Measurements from ENCODE around the gene TACC2. TPM values are rescaled to one million over a fixed set of nuclear protein-coding genes. Genes with fewer than 3 reads are reported as not detected.

Gene TACC2
- total RNA-seq, 1 donor from 2014 or later = not detected

- Mint-ChIP-seq H3K4me1 (no peaks in the 10 kb centered on the region), H3K27me3 (peaks cover 11% of the 10 kb centered on the region), H3K27ac (no peak overlapping the region), H3K4me3 (no peak overlapping the region), H3K36me3 (ENCODE audit: low read depth) (no peaks in the 10 kb centered on the region), H3K9me3 (no peaks in the 10 kb centered on the region)
- no peak for DNase-seq
- ATAC-seq (ENCODE audit: low read depth) = no peak
- ChIA-PET CTCF (no interaction called here), POLR2A (no interaction called here)
- intact Hi-C loops (cut with micrococcal nuclease) = no loop called here
- TF ChIP-seq CTCF (IDR thresholded peaks at IDR 0.05) = no peak
Measured at GRCh38 chr10:122154031-122154544, 165.1 kb downstream of the TACC2 start.

GRCh38 chr10:122154545-122155366, 165.8 kb downstream of the TACC2 start:
- H3K9me3 Mint-ChIP-seq = no peaks in the 10 kb centered on the region
- H3K4me1 Mint-ChIP-seq = no peaks in the 10 kb centered on the region
- no peak for TF ChIP-seq CTCF (IDR thresholded peaks at IDR 0.05)
- peaks cover 11% of the 10 kb centered on the region for H3K27me3 Mint-ChIP-seq
- ATAC-seq (ENCODE audit: low read depth) (no peak), DNase-seq (no peak)
- CTCF ChIA-PET = no interaction called here
- no peak overlapping the region for H3K27ac Mint-ChIP-seq
- no peaks in the 10 kb centered on the region for H3K36me3 Mint-ChIP-seq (ENCODE audit: low read depth)
- intact Hi-C loops (cut with micrococcal nuclease) = no loop called here
- no peak overlapping the region for H3K4me3 Mint-ChIP-seq
- POLR2A ChIA-PET = no interaction called here

GRCh38 chr10:122157451-122157850, 168.5 kb downstream of the TACC2 start:
- POLR2A ChIA-PET = no interaction called here
- Mint-ChIP-seq H3K36me3 (ENCODE audit: low read depth) (no peaks in the 10 kb centered on the region), H3K27me3 (peaks cover 35% of the 10 kb centered on the region), H3K4me1 (no peaks in the 10 kb centered on the region), H3K9me3 (no peaks in the 10 kb centered on the region), H3K27ac (no peak overlapping the region), H3K4me3 (no peak overlapping the region)
- no peak for TF ChIP-seq CTCF (IDR thresholded peaks at IDR 0.05)
- ATAC-seq (ENCODE audit: low read depth) (no peak), DNase-seq (no peak)
- intact Hi-C loops (cut with micrococcal nuclease) = no loop called here
- CTCF ChIA-PET = no interaction called here

GRCh38 chr10:122158362-122158761, 169.4 kb downstream of the TACC2 start:
- peaks cover 37% of the 10 kb centered on the region for H3K27me3 Mint-ChIP-seq
- no peak for TF ChIP-seq CTCF (IDR thresholded peaks at IDR 0.05)
- intact Hi-C loops (cut with micrococcal nuclease) = no loop called here

GRCh38 chr10:122159141-122159970, 170.4 kb downstream of the TACC2 start:
- Mint-ChIP-seq H3K4me1 (peaks cover 5% of the 10 kb centered on the region), H3K27me3 (peaks cover 40% of the 10 kb centered on the region), H3K27ac (no peak overlapping the region), H3K9me3 (no peaks in the 10 kb centered on the region), H3K36me3 (ENCODE audit: low read depth) (no peaks in the 10 kb centered on the region), H3K4me3 (no peak overlapping the region)
- no peak for TF ChIP-seq CTCF (IDR thresholded peaks at IDR 0.05)
- DNase-seq = no peak
- ChIA-PET POLR2A (no interaction called here), CTCF (no interaction called here)
- ATAC-seq (ENCODE audit: low read depth) = no peak
- intact Hi-C loops (cut with micrococcal nuclease) = no loop called here

More at GRCh38 chr10:122158362-122158761, 169.4 kb downstream of the TACC2 start:
- H3K4me1 Mint-ChIP-seq = peaks cover 2% of the 10 kb centered on the region
- CTCF ChIA-PET = no interaction called here
- H3K36me3 Mint-ChIP-seq (ENCODE audit: low read depth) = no peaks in the 10 kb centered on the region
- POLR2A ChIA-PET = no interaction called here
- H3K9me3 Mint-ChIP-seq = no peaks in the 10 kb centered on the region
- no peak for DNase-seq
- ATAC-seq (ENCODE audit: low read depth) = no peak
- H3K4me3 Mint-ChIP-seq = no peak overlapping the region
- no peak overlapping the region for H3K27ac Mint-ChIP-seq
